Stomach (tissue), 9 donors: ENCODE measurements around the gene RHBG. TPM values are rescaled to one million over a fixed set of nuclear protein-coding genes. Genes with fewer than 3 reads are reported as not detected.

Source experiments
- DNase-seq, 2 donors: peaks; one replicate each; pipeline versions ENCODE4 v3.0.0 to v3.0.0-alpha.2; 2013 to 2019
- H3K27ac ChIP-seq, 5 donors: fragments of 200-600 bp in 4 of 5; sonication (generic) in 4 of 5; one replicate each; pipeline ENCODE4 v1.5.1; 2013 to 2019; ENCODE audit warnings: mild to moderate bottlenecking in 1 of 5, moderate library complexity in 1 of 5
- H3K27me3 ChIP-seq, 3 donors: fragments of 200-600 bp; sonication (generic); one replicate each; pipeline ENCODE4 v1.5.1; 2017 to 2019; ENCODE audit warnings: mixed run types in 1 of 3
- H3K36me3 ChIP-seq, 4 donors: fragments of 200-600 bp; sonication (generic); 1 replicate in 3 of 4; 2 replicates in 1 of 4; pipeline ENCODE4 v1.5.1; 2016 to 2019
- H3K4me1 ChIP-seq, 4 donors: fragments of 200-600 bp; sonication (generic); one replicate each; pipeline ENCODE4 v1.5.1; 2016 to 2019
- H3K4me3 ChIP-seq, 4 donors: fragments of 200-600 bp; sonication (generic) in 3 of 4; one replicate each; pipeline ENCODE4 v1.5.1; 2016 to 2019; ENCODE audit warnings: mild to moderate bottlenecking in 1 of 4
- H3K9me3 ChIP-seq, 4 donors: fragments of 200-600 bp; sonication (generic); one replicate each; pipeline ENCODE4 v1.5.1; 2016 to 2019
- CTCF ChIP-seq, 7 experiments: fragments of 450-650 bp in 4 of 7; fragments of 200-600 bp in 3 of 7; sonication (generic) in 3 of 7; IDR thresholded peaks; one replicate each; pipeline ENCODE4 v1.5.1; 2016 to 2019; ENCODE audit warnings: antibody characterized with exemption in 7 of 7, control low read depth in 2 of 7, mild to moderate bottlenecking in 1 of 7
- EP300 ChIP-seq: sonication (generic); formaldehyde crosslinking; IDR thresholded peaks from one replicate; pipeline ENCODE4 v1.6.1; 2017; ENCODE audit warnings: antibody characterized with exemption
- POLR2A ChIP-seq, 4 donors: fragments of 450-650 bp; IDR thresholded peaks; one replicate each; pipeline ENCODE4 v1.6.1; 2016; ENCODE audit warnings: antibody characterized with exemption in 4 of 4, control low read depth in 2 of 4, mild to moderate bottlenecking in 1 of 4, moderate library complexity in 1 of 4
- POLR2AphosphoS5 ChIP-seq, 3 donors: sonication (generic); formaldehyde crosslinking; IDR thresholded peaks; one replicate each; pipeline ENCODE4 v1.6.1; 2016; ENCODE audit warnings: antibody characterized with exemption in 3 of 3
- WGBS, 5 donors: extraction: QIAGEN DNeasy Blood & Tissue Kit in 3 of 5; methylation state at CpG; one replicate each; pipeline versions ENCODE4 v1.1.5 to v1.1.7; 2013 to 2018; 5-methylcytosine and 5-hydroxymethylcytosine counted together
- intact Hi-C: fragments of 100-400 bp; cut with DNase I; formaldehyde crosslinking; loops from one replicate; pipeline ENCODE4 v1.15.1; 2023; ENCODE audit warnings: low total_unique reads
- polyA plus RNA-seq, 3 donors: library from polyadenylated mRNA; stranded (reverse); fragments of 200-250 nt; gene quantifications; one replicate each; pipeline ENCODE4 v1.2.3, GENCODE V29; 2013
- total RNA-seq, 5 donors: library from RNA; depleted of rRNA; stranded (reverse); fragments of >200 nt; gene quantifications; one replicate each; pipeline versions ENCODE4 v1.1.0 to v1.2.3, GENCODE V29; 2014 to 2016
- donor health status: healthy with polysubstance abuse.
- donor health status: Bipolar disorder and iron deficiency.
- donor health status: healthy.

The RHBG gene
- total and polyA plus RNA-seq, 8 donors, result 0.70 TPM; not detected in 7

- TF ChIP-seq CTCF (IDR thresholded peaks at IDR 0.05) (no peak), POLR2AphosphoS5 (IDR thresholded peaks at IDR 0.05) (no peak), EP300 (no peak), POLR2A (IDR thresholded peaks at IDR 0.05) (no peak)
- no peak for DNase-seq
- WGBS, 5 donors, result 53 to 70% (median 56%) methylated on average over 7 of the region's 7 CpGs
- Histone ChIP-seq H3K27me3 (peaks cover 3 to 19% (median 13%) of the 10 kb centered on the region in 3 donors), H3K9me3 (no peaks in the 10 kb centered on the region), H3K27ac (no peak overlapping the region), H3K4me3 (no peak overlapping the region), H3K36me3 (no peaks in the 10 kb centered on the region), H3K4me1 (no peaks in the 10 kb centered on the region)
- intact Hi-C loops, result no loop called here
Measured at GRCh38 chr1:156382561-156382960, 13.6 kb downstream of the RHBG start.

GRCh38 chr1:156383023-156383422 lies 14.0 kb downstream of the RHBG start:
- Histone ChIP-seq H3K9me3 (no peaks in the 10 kb centered on the region), H3K27me3 (peaks cover 7 to 24% (median 17%) of the 10 kb centered on the region in 3 donors), H3K4me1 (peaks cover 0 to 4% (median 2%) of the 10 kb centered on the region in 4 donors), H3K36me3 (no peaks in the 10 kb centered on the region), H3K4me3 (no peak overlapping the region), H3K27ac (no peak overlapping the region)
- intact Hi-C loops, result no loop called here
- TF ChIP-seq CTCF (IDR thresholded peaks at IDR 0.05), result peak in 5 of 7 experiments; percentile 48 to 85 (median 71)
- no peak for TF ChIP-seq POLR2AphosphoS5 (IDR thresholded peaks at IDR 0.05)
- DNase-seq, result peak; percentile 71 to 83
- 41 to 61% (median 49%) methylated on average over 7 to 9 of the region's 9 CpGs for WGBS, 5 donors

- Histone ChIP-seq H3K27ac (no peak overlapping the region), H3K4me3 (no peak overlapping the region), H3K4me1 (peaks cover 0 to 11% (median 8%) of the 10 kb centered on the region in 4 donors), H3K36me3 (no peaks in the 10 kb centered on the region), H3K9me3 (no peaks in the 10 kb centered on the region), H3K27me3 (peaks cover 14 to 33% (median 27%) of the 10 kb centered on the region in 3 donors)
- intact Hi-C loops, result no loop called here
- WGBS, 5 donors, result 59 to 79% (median 70%) methylated on average over 3 of the region's 3 CpGs
- no peak for DNase-seq
- TF ChIP-seq EP300, result no peak
- TF ChIP-seq POLR2A (IDR thresholded peaks at IDR 0.05), result no peak
- no peak for TF ChIP-seq POLR2AphosphoS5 (IDR thresholded peaks at IDR 0.05)
- TF ChIP-seq CTCF (IDR thresholded peaks at IDR 0.05), result no peak
Measured at GRCh38 chr1:156384007-156384406, 15.0 kb downstream of the RHBG start.

GRCh38 chr1:156384658-156385057 lies 15.6 kb downstream of the RHBG start:
- intact Hi-C loops, result loop anchor here (5.0 kb wide), 1 partner anchor 58 kb away; no protein-coding TSS in a partner anchor
- H3K36me3 ChIP-seq, result no peaks in the 10 kb centered on the region
- no peak overlapping the region for H3K27ac ChIP-seq
- peaks cover 0 to 11% (median 8%) of the 10 kb centered on the region in 4 donors for H3K4me1 ChIP-seq
- H3K27me3 ChIP-seq, result peaks cover 14 to 40% (median 33%) of the 10 kb centered on the region in 3 donors
- TF ChIP-seq EP300 (no peak), POLR2AphosphoS5 (IDR thresholded peaks at IDR 0.05) (no peak), CTCF (IDR thresholded peaks at IDR 0.05) (no peak), POLR2A (IDR thresholded peaks at IDR 0.05) (no peak)
- WGBS, 5 donors, result 90 to 96% (median 93%) methylated on average over 5 of the region's 5 CpGs
- no peak overlapping the region for H3K4me3 ChIP-seq
- no peak for DNase-seq
- no peaks in the 10 kb centered on the region for H3K9me3 ChIP-seq
